Activated T-cell treated with anti-CD3 and anti-CD28 coated beads for 48 hours (primary cell): ENCODE measurements around the gene EFCAB8.
"Not testable (repeated sequence)": the region's sequence is repeated elsewhere in the genome, so short reads cannot be mapped to it uniquely, and the experiment has no call there.

Experiments
- DNase-seq: peaks from one replicate; pipeline ENCODE4 v3.0.0-alpha.2; 2020; ENCODE audit warnings: low read depth

EFCAB8 gene

GRCh38 chr20:32959351-32960221, 100.9 kb downstream of the EFCAB8 start:
- DNase-seq = no peak

- no peak for DNase-seq
Measured at GRCh38 chr20:32960222-32960518, 101.4 kb downstream of the EFCAB8 start.

GRCh38 chr20:32960849-32961731, 102.4 kb downstream of the EFCAB8 start:
- no peak for DNase-seq

GRCh38 chr20:32962053-32962452, 103.3 kb downstream of the EFCAB8 start:
- no peak for DNase-seq

- DNase-seq = not testable (repeated sequence)
Measured at GRCh38 chr20:32962646-32963045, 103.9 kb downstream of the EFCAB8 start.

- DNase-seq = no peak
Measured at GRCh38 chr20:32963176-32963575, 104.5 kb downstream of the EFCAB8 start.

GRCh38 chr20:32964575-32964974, 105.9 kb downstream of the EFCAB8 start:
- no peak for DNase-seq

GRCh38 chr20:32965115-32965514, 106.4 kb downstream of the EFCAB8 start:
- no peak for DNase-seq

- no peak for DNase-seq
Measured at GRCh38 chr20:32965581-32966373, 107.1 kb downstream of the EFCAB8 start.

- DNase-seq = no peak
Measured at GRCh38 chr20:32966382-32966781, 107.7 kb downstream of the EFCAB8 start.

- no peak for DNase-seq
Measured at GRCh38 chr20:32966881-32967781, 108.4 kb downstream of the EFCAB8 start.

- DNase-seq = no peak
Measured at GRCh38 chr20:32967961-32968457, 109.3 kb downstream of the EFCAB8 start.

- no peak for DNase-seq
Measured at GRCh38 chr20:32968478-32969241, 109.9 kb downstream of the EFCAB8 start.

- no peak for DNase-seq
Measured at GRCh38 chr20:32969356-32970114, 110.8 kb downstream of the EFCAB8 start.

- no peak for DNase-seq
Measured at GRCh38 chr20:32970115-32970972, 111.6 kb downstream of the EFCAB8 start.

GRCh38 chr20:32970973-32971300, 112.2 kb downstream of the EFCAB8 start:
- no peak for DNase-seq

GRCh38 chr20:32971703-32972161, 113.0 kb downstream of the EFCAB8 start:
- DNase-seq = no peak
